HCT116 (cell line): ENCODE measurements around the gene POFUT2. TPM values are rescaled to one million over a fixed set of nuclear protein-coding genes. Genes with fewer than 3 reads are reported as not detected.

Experiments used
- ATAC-seq: fragments of 200-7000 bp; cut with Tn5 transposase; 2 replicates; pipeline ENCODE4 v1.9.1; 2020; ENCODE audit warnings: mild to moderate bottlenecking, moderate library complexity
- BruUV-seq: library from RNA; stranded (reverse); fragments of 400-500 nt; replicated peaks from 2 replicates; lab custom pipeline; 2021; lab: Mats Ljungman, UMichigan
- CTCF ChIA-PET: fragments of 300-600 bp; sonication (Branson Sonifier 250); formaldehyde crosslinking; loops from one replicate; lab custom pipeline; 2021; ENCODE audit warnings: antibody characterized with exemption; lab: Charles Lee
- POLR2A ChIA-PET: fragments of 300-600, 350-600 bp; sonication (Branson Sonifier 250); formaldehyde crosslinking; loops from one replicate; lab custom pipeline; 2021; ENCODE audit warnings: antibody characterized with exemption; lab: Charles Lee
- RAD21 ChIA-PET, 2 experiments: fragments of 300-600 bp; sonication (Branson Sonifier 250); formaldehyde crosslinking; loops; one replicate each; lab custom pipeline; 2023; ENCODE audit warnings: low total read pairs in 2 of 2; ENCODE audit not compliant: uncharacterized antibody in 2 of 2, unreplicated experiment in 2 of 2, low non-redundant PET in 1 of 2; lab: Charles Lee
- DNase-seq: peaks from one replicate; pipeline ENCODE4 v3.0.0-alpha.2; 2010; ENCODE audit warnings: low read depth, low spot score
- H2AFZ ChIP-seq: fragments of 200-600 bp; shearing (Covaris generic), sonication (generic); 2 replicates; pipeline ENCODE4 v1.6.1; 2017; ENCODE audit warnings: low read depth, mixed run types, mixed read lengths, antibody characterized with exemption, low read length; ENCODE audit not compliant: poor library complexity, severe bottlenecking
- H3K27ac ChIP-seq: 2 replicates; pipeline ENCODE4 v1.5.1; 2012; ENCODE audit warnings: low read depth, low read length
- H3K27me3 ChIP-seq: fragments of 200-600 bp; sonication (generic); 2 replicates; pipeline ENCODE4 v1.6.1; 2016; ENCODE audit warnings: mixed run types, low read length, mixed read lengths; ENCODE audit not compliant: insufficient read depth
- H3K36me3 ChIP-seq, 2 experiments: fragments of 200-500 bp in 1 of 2; fragments of 200-600 bp in 1 of 2; sonication (Bioruptor generic) in 1 of 2; sonication (generic) in 1 of 2; 2 replicates each; pipeline versions ENCODE4 v1.5.1 to v1.6.1; 2014 to 2016; ENCODE audit warnings: low read length in 2 of 2, inconsistent platforms in 1 of 2, mixed read lengths in 1 of 2, mixed run types in 1 of 2; ENCODE audit not compliant: insufficient read depth in 2 of 2, control insufficient read depth in 1 of 2
- H3K4me1 ChIP-seq, 2 experiments: fragments of 200-600 bp in 1 of 2; sonication (generic) in 1 of 2; 2 replicates each; pipeline versions ENCODE4 v1.5.1 to v1.6.1; 2012 to 2017; ENCODE audit warnings: low read length in 2 of 2, inconsistent platforms in 1 of 2, mild to moderate bottlenecking in 1 of 2, mixed read lengths in 1 of 2, mixed run types in 1 of 2, moderate library complexity in 1 of 2; ENCODE audit not compliant: insufficient read depth in 2 of 2, control insufficient read depth in 1 of 2
- H3K4me2 ChIP-seq: fragments of 200-600 bp; sonication (generic); 2 replicates; pipeline ENCODE4 v1.6.1; 2017; ENCODE audit warnings: mixed run types, low read length, mixed read lengths
- H3K4me3 ChIP-seq, 2 experiments: fragments of 200-600 bp in 1 of 2; sonication (generic) in 1 of 2; replicated peaks in 1 of 2; 2 replicates each; pipeline ENCODE4 v1.5.1; 2011 to 2016; ENCODE audit warnings: low read length in 2 of 2, control low read depth in 1 of 2, low read depth in 1 of 2, mild to moderate bottlenecking in 1 of 2, mixed read lengths in 1 of 2, mixed run types in 1 of 2
- H3K79me2 ChIP-seq: fragments of 200-600 bp; sonication (generic); 2 replicates; pipeline ENCODE4 v1.6.1; 2017; ENCODE audit warnings: mild to moderate bottlenecking, mixed run types, low read length, moderate library complexity, mixed read lengths; ENCODE audit not compliant: insufficient read depth
- H3K9ac ChIP-seq: fragments of 200-600 bp; sonication (generic); 2 replicates; pipeline ENCODE4 v1.6.1; 2016; ENCODE audit warnings: low read length, mixed read lengths
- H3K9me2 ChIP-seq: fragments of 200-600 bp; sonication (generic), shearing (Covaris generic); 2 replicates; pipeline ENCODE4 v1.6.1; 2017; ENCODE audit warnings: mixed run types, mild to moderate bottlenecking, moderate library complexity; ENCODE audit not compliant: insufficient read depth
- H3K9me3 ChIP-seq, 2 experiments: fragments of 200-500 bp in 1 of 2; fragments of 200-600 bp in 1 of 2; sonication (Bioruptor generic) in 1 of 2; sonication (generic) in 1 of 2; 2 replicates each; pipeline ENCODE4 v1.6.1; 2014 to 2017; ENCODE audit warnings: low read length in 2 of 2, mixed read lengths in 2 of 2, inconsistent platforms in 1 of 2, low read depth in 1 of 2, mild to moderate bottlenecking in 1 of 2, mixed run types in 1 of 2, moderate library complexity in 1 of 2; ENCODE audit not compliant: control insufficient read depth in 1 of 2, insufficient read depth in 1 of 2
- H4K20me1 ChIP-seq: fragments of 200-600 bp; sonication (generic), shearing (Covaris generic); 2 replicates; pipeline ENCODE4 v1.6.1; 2017; ENCODE audit warnings: mixed run types, mild to moderate bottlenecking, moderate library complexity; ENCODE audit not compliant: insufficient read depth
- CEBPB ChIP-seq: IDR thresholded peaks from 2 replicates; pipeline ENCODE4 v1.6.1; 2012; ENCODE audit warnings: low read depth
- EZH2 ChIP-seq: fragments of 200-600 bp; sonication (generic); IDR thresholded peaks from 2 replicates; pipeline ENCODE4 v1.6.1; 2017; ENCODE audit warnings: antibody characterized with exemption, mixed run types
- EZH2phosphoT487 ChIP-seq: fragments of 200-600 bp; IDR thresholded peaks from 2 replicates; pipeline ENCODE4 v1.6.1; 2018; ENCODE audit warnings: antibody characterized with exemption, borderline replicate concordance
- RAD21 ChIP-seq: IDR thresholded peaks from 2 replicates; pipeline ENCODE4 v1.6.1; 2012; ENCODE audit warnings: low read depth, mild to moderate bottlenecking
- SIN3A ChIP-seq: IDR thresholded peaks from 2 replicates; pipeline ENCODE4 v1.6.1; 2012; ENCODE audit warnings: low read depth
- SP1 ChIP-seq: IDR thresholded peaks from 2 replicates; pipeline ENCODE4 v1.6.1; 2012; ENCODE audit warnings: low read depth
- TCF7L2 ChIP-seq: IDR thresholded peaks from 2 replicates; pipeline ENCODE4 v1.7.0; 2011; ENCODE audit warnings: borderline replicate concordance, inconsistent platforms; ENCODE audit not compliant: insufficient read depth, insufficient read length; ENCODE audit errors: extremely low read depth
- ZBTB33 ChIP-seq: IDR thresholded peaks from 2 replicates; pipeline ENCODE4 v1.6.1; 2011; ENCODE audit warnings: mild to moderate bottlenecking, low read length, moderate library complexity; ENCODE audit not compliant: insufficient replicate concordance; ENCODE audit errors: extremely low read depth
- ZFX ChIP-seq: fragments of 450-650 bp; IDR thresholded peaks from 2 replicates; pipeline ENCODE4 v1.6.1; 2017
- intact Hi-C: fragments of 100-400 bp; cut with micrococcal nuclease; formaldehyde crosslinking; loops from 2 replicates; pipeline ENCODE4 v1.10.0; 2022
- total RNA-seq: library from RNA; stranded (reverse); gene quantifications from one replicate; pipeline ENCODE4 v1.2.1, GENCODE V29; 2021; ENCODE audit not compliant: unreplicated experiment

POFUT2 gene
- total RNA-seq, 1 experiment from 2014 or later, result 20.5 TPM

GRCh38 chr21:45246386-45247320, 41.0 kb downstream of the POFUT2 start:
- no peak for DNase-seq
- no peaks in the 10 kb centered on the region for H3K4me1 ChIP-seq
- no peak overlapping the region for H3K4me3 ChIP-seq
- H2AFZ ChIP-seq, result no peak overlapping the region
- no peaks in the 10 kb centered on the region for H4K20me1 ChIP-seq
- no peak overlapping the region for H3K27ac ChIP-seq
- RAD21 ChIA-PET, result no interaction called here
- BruUV-seq, result no TSS peak
- no peak for TF ChIP-seq ZFX
- no peak for TF ChIP-seq SIN3A
- no peak for TF ChIP-seq SP1
- no peak for TF ChIP-seq EZH2phosphoT487
- H3K79me2 ChIP-seq, result no peaks in the 10 kb centered on the region
- peaks cover 0 to 8% of the 10 kb centered on the region in 2 experiments; a peak in 2 of 4 replicates for H3K9me3 ChIP-seq
- CTCF ChIA-PET, result no interaction called here
- intact Hi-C loops, result no loop called here
- no peaks in the 10 kb centered on the region for H3K27me3 ChIP-seq
- H3K9me2 ChIP-seq, result no peaks in the 10 kb centered on the region
- no peaks in the 10 kb centered on the region for H3K36me3 ChIP-seq
- H3K4me2 ChIP-seq, result no peak overlapping the region
- no peak overlapping the region for H3K9ac ChIP-seq
- no peak for ATAC-seq
- POLR2A ChIA-PET, result no interaction called here

DNA sequence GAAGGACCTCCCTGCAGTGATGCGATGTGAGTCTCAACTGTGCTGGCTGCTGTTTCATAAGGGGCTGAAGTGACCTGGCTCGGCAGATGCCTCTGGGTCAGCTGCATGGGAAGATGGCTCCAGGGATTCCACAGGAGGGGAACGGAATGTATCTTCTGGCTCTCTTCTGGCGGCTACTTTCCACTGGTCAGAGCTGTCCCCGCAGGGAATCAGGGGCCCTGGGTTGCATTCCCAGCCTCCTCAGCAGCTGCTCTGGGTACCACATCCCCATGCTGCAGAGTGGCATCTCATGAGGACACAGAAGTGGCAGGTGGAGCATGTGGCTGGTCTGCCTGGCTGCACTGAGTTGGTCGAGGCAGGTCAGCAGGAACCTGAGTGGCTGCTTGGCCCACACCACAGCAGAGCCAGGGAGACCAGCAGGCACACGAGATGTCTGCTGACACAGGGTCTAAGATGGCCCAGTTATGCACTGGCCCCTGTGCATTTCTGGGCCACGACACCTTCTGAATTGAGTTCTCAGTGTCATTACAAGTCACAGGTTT, 42.8 kb downstream of the POFUT2 start:
- RAD21 ChIA-PET, result no interaction called here
- no TSS peak for BruUV-seq
- CTCF ChIA-PET, result no interaction called here
- no peak overlapping the region for H2AFZ ChIP-seq
- no peak for TF ChIP-seq SP1
- TF ChIP-seq ZBTB33, result no peak
- TF ChIP-seq RAD21, result no peak
- no peak for TF ChIP-seq SIN3A
- no peak for TF ChIP-seq TCF7L2
- no peak for TF ChIP-seq CEBPB
- TF ChIP-seq EZH2, result no peak
- H3K27ac ChIP-seq, result no peak overlapping the region
- no peak overlapping the region for H3K4me2 ChIP-seq
- H3K4me3 ChIP-seq, result no peak overlapping the region
- no peaks in the 10 kb centered on the region for H3K9me2 ChIP-seq
- no peaks in the 10 kb centered on the region for H3K79me2 ChIP-seq
- ATAC-seq (no peak), DNase-seq (no peak)
- POLR2A ChIA-PET, result no interaction called here
- no peaks in the 10 kb centered on the region for H3K27me3 ChIP-seq
- intact Hi-C loops, result no loop called here
- H3K36me3 ChIP-seq, result no peaks in the 10 kb centered on the region
- no peaks in the 10 kb centered on the region for H4K20me1 ChIP-seq
- H3K4me1 ChIP-seq, result no peaks in the 10 kb centered on the region
- H3K9ac ChIP-seq, result no peak overlapping the region
- H3K9me3 ChIP-seq, result peaks cover 0 to 8% of the 10 kb centered on the region in 2 experiments; a peak in 2 of 4 replicates
